HG03571 (cell line): ENCODE measurements around the gene IQGAP2.

Experiments used
- ATAC-seq: cut with Tn5 transposase; IDR thresholded peaks from one replicate; pipeline ENCODE4 v1.9.1; 2021; ENCODE audit not compliant: unreplicated experiment

IQGAP2 gene

GRCh38 chr5:76476474-76477038 lies 73.5 kb downstream of the IQGAP2 start:
- no peak for ATAC-seq

DNA sequence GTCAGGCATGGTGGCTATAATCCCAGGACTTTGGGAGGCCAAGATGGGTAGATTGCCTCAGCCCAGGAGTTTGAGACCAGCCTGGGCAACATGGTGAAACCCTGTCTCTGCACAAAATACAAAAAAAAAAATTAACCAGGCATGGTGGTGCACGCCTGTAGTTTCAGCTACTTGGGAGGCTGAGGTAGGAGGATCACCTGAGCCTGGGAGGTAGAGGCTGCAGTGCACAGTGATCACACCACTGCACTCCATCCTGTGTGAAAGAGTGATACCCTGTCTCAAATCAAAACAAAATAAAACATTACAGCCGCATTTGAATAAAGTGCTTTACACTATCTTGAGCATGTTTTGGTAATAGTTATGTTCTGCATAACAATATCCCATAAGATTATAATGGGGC lies 74.0 kb downstream of the IQGAP2 start:
- no peak for ATAC-seq

DNA sequence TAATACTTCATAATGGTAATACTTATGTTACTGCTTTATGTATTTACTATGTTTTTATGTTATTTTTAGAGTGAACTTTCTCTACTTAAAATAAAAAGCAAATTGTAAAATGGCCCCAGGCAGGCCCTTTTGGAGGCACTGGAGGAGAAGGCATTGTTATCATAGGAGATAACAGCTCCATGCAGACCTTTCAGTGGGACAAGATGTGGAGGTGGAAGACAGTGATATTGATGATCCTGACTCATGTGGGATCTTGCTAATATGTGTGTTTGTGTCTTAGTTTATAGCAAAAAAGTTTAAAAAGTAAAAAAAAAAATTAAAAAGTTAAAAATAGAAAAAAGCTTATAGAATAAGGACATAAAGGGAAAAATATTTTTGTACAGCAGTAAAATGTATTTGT lies 74.5 kb downstream of the IQGAP2 start:
- no peak for ATAC-seq

GRCh38 chr5:76479281-76479680 lies 76.2 kb downstream of the IQGAP2 start:
- ATAC-seq = no peak

GRCh38 chr5:76479973-76480667 lies 77.0 kb downstream of the IQGAP2 start:
- ATAC-seq = no peak

- ATAC-seq = no peak
These were observed 79.9 kb downstream of the IQGAP2 start for GRCh38 chr5:76482984-76483383.

DNA sequence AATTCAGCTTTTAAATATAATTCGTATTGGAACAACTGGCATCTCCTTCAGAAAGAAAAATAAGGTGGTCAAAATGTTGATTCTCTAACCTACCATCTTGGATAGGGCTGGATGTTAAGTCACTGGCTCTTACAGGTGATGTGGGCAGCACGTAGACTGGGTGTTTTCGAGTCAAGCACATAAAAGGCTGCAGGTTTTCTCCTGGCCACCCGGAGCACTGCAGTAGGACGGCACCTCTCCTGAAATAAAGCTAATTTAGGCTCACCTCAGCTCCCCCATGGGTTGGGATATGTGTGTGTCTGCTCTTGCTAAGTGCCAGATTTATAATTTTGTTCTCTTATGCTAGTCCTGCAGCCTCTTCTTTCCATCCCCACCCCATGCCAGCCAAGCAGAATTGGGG lies 80.3 kb downstream of the IQGAP2 start:
- no peak for ATAC-seq

- ATAC-seq = no peak
These were observed 80.8 kb downstream of the IQGAP2 start for GRCh38 chr5:76483881-76484280.

DNA sequence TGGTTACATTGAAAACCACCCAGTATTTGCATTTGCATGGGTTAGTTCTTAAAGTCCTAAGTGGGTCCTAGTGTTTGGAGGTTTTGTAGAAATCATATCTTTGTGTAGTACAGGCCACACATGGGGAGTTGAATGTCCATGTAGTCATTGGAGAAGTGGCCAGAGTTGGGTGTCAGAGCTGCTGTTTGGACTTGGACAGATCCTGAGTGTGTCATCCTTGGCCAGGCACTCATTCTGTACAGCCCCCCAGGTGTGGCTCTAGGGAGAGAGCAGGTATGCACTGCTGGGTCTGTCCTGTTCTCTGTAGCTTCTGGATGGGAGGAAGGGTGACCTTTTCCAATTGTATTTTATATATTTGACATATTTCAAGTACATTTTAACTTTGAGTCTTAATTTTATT lies 82.4 kb downstream of the IQGAP2 start:
- ATAC-seq = no peak

- no peak for ATAC-seq
These were observed 84.3 kb downstream of the IQGAP2 start for GRCh38 chr5:76487386-76487785.

- ATAC-seq = no peak
These were observed 84.7 kb downstream of the IQGAP2 start for GRCh38 chr5:76487821-76488220.

GRCh38 chr5:76488969-76489368 lies 85.9 kb downstream of the IQGAP2 start:
- ATAC-seq = no peak

GRCh38 chr5:76489877-76490688 lies 87.0 kb downstream of the IQGAP2 start:
- ATAC-seq = no peak

DNA sequence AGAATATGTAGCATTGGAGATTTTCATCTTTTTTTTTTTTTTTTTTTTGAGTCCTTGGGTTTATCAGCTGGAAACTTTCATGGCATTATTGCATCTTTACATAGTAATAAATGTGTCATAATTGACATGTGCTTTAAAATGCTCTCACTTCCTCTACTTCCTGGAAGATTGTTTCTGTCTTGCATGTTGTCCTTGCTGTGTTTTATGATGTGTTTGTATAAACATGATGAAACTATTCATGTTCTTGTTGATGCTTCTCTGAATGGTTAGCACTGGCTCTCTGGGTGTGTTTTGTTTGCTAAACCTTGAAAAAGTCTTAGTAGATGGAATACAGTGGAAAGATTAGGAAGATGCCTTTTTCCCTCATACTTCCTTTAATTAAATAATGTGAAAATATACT lies 87.9 kb downstream of the IQGAP2 start:
- no peak for ATAC-seq

GRCh38 chr5:76492819-76493189 lies 89.7 kb downstream of the IQGAP2 start:
- ATAC-seq = no peak

DNA sequence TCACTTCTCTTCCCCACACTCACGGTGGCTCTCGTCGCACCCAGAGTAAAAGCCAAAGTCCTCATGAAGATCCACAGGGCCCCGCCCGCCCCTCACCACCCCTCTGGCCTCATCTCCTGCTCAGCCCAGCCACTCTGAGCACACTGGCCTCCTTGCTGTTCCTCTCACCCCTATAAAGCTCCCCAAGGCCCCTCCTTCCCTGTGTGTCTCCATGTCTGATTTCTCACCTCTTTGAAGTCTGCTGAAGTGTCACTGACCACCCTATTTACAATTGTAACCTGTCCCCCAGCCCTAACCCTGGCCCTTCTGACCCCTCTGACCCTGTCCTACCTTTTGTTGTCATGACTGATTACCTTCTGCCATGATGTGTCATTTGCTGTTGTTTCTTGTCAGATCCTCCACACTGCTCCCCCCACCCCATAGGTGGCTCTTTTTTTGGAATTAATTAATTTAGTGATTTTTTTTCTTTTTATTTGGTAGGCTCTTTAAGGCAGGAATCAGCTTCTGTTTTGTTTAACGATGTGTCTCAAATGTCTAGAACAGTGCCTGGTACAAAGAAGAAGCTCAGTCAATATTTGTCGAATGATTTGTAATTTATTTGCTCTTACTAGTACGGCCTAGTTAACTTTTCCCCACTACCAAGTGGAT lies 90.2 kb downstream of the IQGAP2 start:
- ATAC-seq = no peak

GRCh38 chr5:76494201-76494600 lies 91.1 kb downstream of the IQGAP2 start:
- no peak for ATAC-seq

DNA sequence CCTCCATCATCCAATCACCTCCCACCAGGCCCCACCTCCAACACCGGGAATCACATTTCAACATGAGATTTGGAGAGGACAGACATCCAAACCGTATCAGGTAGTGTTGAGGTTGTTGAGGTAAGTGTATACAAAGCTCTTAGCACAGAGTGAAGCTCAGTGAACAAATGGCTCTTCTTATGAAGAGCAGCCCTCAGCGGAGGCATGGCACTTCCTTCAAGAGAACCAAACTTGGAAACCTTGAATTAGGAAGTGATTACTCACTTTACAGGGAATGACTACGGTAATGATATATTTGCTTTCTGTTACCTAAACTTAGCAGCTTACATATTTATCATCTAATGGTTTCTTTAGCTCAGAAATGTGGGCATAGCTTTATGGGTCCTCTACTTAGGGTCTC lies 92.8 kb downstream of the IQGAP2 start:
- no peak for ATAC-seq

DNA sequence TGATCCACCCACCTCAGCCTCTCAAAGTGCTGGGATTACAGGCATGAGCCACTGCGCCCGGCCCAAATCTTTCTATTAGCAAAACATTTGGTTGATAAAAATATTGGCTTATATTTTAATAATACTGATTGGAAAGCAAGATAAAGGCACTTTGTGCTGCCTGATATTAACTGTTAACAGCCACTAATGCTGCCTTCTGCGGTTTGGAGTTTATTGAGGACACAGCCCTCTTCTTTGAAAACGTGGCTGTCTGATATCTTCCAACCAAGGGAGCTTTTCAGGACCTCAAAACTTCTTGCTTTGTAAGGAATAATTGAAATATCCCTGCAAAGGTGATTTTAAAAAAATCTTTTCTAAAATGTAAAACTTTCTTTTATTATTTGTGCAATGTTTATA lies 94.0 kb downstream of the IQGAP2 start:
- ATAC-seq = no peak

DNA sequence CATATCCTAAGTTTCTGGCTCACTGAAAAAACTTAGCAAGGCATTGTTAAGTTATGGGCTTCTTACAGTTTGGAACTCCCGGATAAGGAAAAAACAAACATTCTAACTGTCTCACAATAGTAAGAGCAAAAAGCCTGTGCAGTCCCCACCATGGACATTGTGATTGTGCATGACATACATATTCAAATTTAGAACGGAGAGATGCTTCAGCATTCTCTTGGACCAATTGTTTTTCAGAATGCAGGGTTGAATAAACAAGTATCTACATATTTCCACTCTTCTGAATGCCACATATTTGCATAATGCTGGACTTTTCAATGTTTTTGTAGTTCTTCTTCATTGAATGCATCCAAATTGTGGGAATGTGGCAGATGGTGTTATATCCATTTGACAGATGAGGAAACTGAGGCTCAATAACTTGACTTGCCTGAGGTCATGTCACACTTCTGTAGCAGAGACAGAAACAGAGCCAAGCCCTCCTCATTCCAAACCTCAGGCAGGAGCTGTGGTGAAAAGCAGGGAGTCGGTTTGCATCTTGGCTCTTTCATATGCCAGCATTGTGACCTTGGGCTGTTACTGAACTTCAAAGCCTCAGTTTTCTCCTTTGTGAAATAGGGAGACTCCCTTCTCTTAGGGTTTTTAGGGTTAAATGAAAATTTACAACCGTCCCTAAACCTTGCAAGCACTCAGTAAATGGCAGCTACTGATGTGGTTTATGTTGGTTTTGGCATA lies 95.1 kb downstream of the IQGAP2 start:
- no peak for ATAC-seq

GRCh38 chr5:76499507-76500161 lies 96.5 kb downstream of the IQGAP2 start:
- no peak for ATAC-seq
